SIG-M5 treated with dmso at 0.1 percent for 504 hours (cell line): ENCODE results near the gene GPR160.
"Not testable (repeated sequence)": the region's sequence is repeated elsewhere in the genome, so short reads cannot be mapped to it uniquely, and the experiment has no call there.

ENCODE experiments used
- DNase-seq: peaks from one replicate; lab custom pipeline; 2025; ENCODE audit not compliant: unreplicated experiment; lab: John Stamatoyannopoulos, UW

The GPR160 gene, protein sequence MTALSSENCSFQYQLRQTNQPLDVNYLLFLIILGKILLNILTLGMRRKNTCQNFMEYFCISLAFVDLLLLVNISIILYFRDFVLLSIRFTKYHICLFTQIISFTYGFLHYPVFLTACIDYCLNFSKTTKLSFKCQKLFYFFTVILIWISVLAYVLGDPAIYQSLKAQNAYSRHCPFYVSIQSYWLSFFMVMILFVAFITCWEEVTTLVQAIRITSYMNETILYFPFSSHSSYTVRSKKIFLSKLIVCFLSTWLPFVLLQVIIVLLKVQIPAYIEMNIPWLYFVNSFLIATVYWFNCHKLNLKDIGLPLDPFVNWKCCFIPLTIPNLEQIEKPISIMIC

DNA sequence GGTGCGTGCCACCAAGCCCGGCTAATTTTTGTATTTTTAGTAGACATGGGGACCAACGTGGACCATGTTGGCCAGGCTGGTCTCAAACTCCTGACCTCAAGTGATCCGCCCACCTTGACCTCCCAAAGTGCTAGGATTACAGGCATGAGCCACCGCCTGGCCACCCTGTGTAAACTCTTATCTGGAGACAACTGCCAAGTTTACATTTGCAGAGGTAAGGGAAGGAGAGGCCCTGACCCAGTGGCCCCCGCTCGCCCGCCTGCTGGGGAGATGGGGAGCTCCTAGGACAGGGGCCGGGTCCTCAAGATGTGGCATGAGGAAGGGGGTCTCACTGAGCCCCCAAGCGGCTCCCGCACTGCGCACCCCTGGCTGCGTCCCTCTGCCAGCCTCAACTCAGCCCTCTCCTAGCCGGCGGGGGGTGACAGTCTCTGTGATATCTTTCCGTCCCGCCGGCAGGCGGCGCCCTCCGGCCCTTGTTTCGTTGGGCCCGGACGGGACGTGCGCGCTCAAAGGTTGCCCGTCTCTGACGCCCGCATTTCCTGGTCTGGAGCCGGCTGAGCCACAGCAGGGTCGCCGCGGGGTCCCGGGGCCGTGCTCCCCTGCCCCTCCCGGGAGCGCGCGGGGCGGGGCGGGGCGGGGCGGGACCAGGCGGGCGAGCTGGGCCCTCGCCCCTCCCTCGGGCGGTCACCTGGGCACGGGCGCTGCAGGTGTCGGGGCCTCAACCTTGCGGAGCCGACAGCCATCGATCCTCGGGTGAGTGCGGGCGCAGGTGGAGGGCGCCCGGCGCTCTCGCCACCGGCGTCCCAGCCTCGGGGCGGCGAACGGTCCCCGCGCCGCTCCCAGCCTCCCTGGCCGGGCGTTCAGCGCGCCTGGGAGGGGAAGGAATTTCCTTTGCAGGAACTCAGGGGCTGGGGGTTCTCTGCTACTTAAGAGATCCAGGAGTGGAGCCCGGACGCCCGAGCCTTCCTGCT is at the start of gene GPR160:
TSS of gene GPR160 (plus strand) at position 533 of the 971 bp plus-strand sequence. CDS start 45,978 bp downstream, outside the sequence.
- peak; percentile 90 for DNase-seq

DNA sequence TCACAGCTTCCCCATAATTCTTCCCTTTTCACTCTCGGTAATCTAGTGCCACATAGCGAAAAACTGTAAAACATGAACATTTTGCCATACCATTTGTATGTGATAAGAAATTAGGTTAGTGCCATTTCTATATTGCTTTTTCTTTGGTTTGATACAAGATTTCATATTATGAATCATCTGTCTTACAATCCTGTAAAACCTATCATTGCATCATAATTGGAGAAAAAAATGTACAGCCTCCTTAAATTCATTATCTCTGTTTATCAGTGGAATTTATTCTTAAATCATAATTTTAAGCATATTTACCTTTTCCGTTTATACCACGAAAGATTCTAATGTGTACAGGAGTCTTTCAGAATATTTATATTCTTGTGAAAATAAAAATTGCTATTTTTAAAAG is 47.4 kb upstream of the GPR160 start:
- DNase-seq = no peak

DNA sequence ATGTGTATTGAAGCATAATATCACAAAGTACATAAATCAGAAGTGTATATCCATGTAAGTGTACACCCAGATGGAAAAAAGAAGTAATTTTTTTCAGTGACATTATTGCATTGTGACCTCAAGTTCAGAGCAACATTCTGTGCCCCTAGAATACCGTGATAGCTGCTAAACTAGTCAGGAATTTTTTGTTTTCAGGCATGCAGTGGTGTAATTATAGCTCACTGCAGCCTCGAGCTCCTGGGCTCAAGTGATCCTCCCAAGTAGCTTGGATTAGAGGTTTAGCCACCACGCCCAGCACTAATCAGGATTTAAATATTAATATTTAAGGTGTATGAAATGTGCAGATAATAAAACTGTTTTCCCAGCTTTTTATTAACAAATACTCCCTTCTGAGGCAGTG is 45.6 kb upstream of the GPR160 start:
- DNase-seq = no peak

DNA sequence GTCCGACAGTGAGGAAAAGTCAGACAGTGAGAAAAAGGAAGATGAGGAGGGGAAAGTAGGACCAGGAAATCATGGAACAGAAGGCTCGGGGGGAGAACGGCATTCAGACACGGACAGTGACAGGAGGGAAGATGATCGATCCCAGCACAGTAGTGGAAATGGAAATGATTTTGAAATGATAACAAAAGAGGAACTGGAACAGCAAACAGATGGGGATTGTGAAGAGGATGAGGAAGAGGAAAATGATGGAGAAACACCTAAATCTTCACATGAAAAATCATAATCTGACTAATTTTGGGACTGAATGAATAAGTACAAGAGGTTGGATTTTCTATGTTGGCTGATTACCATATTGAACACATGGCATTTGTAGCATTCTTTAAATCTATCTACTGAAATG is 45.0 kb upstream of the GPR160 start:
- DNase-seq = peak; percentile 33

DNA sequence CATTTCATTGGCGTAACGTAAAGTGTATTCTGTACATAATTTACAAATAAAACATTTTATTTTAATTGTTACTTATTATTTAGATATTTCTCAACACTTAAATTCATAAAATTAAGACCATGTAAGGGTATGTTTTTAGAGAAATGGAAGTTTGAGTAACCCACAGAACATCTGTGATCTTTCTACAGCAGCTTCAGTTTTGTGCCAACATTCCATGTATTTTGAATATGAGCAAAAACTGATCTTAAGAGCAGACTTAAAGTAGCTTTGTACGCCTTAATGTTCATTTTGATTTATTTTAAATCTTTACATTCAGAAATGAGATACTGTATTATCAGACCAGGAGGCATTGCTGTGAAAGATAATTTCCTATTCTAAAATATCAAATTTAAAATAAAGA is 44.0 kb upstream of the GPR160 start:
- no peak for DNase-seq

DNA sequence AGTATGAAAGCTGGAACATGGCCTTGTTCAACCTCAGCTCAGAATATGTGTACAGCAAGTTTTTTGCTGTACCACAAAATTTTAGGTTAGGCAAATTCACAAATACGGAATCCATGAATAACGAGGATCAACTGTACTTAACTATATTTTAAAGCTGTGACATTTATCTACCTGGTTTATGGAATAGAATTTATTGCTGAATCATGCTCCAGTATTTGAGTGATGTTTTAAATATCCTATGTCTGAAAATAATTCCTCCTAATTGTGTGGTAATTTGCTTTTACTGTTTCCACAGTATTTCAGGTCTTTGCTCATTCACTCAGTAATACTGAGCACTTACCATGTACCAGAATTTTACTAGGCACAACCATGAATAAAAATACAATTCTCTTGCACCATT is 41.7 kb upstream of the GPR160 start:
- no peak for DNase-seq

DNA sequence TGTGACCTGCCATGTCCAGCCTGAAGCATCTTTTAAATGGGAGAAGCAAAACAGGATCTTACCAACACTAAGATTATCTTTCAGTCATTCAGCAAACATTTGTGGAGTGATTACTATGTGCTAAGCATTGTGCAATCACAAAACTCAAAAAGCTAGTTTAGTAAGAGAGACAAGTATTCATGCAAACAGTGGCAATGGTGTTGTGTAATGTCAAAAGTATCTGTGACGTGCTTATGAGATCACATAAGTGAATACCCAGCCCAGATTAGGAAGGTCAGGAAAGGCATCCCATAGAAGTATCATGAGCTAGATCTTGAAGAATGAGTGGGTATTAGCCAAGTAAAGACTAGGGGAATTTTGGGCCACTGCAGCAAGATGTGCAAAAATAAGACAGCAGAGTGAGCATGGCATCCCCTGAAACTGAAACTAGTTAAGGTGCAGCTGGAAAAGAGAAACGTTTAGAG is 39.1 kb upstream of the GPR160 start:
- DNase-seq = peak; percentile 68

DNA sequence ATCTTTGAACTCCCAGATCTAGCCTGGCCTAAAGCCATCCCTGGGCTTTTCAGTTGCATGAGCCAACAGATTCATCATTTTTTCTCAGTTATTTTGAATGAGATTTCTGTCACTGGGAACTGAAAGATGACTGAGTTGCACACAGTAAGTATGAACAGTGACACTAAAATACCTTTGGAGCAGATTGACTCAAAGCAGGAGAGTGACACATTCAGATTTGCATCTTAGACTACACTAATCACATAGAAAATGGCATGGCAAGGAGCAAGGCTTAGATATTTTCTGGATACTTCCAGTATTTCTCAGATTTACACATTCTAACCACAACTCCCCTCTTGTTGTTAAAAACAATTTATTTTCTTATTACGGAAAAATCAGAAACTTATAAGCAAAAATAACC is 38.4 kb upstream of the GPR160 start:
- DNase-seq = no peak

DNA sequence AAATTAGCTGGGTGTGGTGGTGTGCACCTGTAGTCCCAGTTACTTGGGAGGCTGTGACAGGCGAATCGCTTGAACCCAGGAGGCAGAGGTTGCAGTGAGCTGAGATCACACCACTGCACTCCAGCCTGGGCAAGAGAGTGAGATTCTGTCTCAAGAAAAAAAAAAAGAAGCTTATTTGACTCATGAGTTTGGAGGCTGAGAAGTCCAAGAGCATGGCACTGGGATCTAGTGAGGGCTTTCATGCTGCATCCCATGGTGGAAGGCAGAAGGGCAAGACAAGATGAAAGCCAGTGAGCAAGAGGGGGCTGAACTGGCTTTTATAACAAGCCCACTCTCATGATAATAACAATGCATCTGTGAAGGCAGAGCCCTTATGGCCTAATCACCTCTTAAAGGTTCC is 37.7 kb upstream of the GPR160 start:
- no peak for DNase-seq

DNA sequence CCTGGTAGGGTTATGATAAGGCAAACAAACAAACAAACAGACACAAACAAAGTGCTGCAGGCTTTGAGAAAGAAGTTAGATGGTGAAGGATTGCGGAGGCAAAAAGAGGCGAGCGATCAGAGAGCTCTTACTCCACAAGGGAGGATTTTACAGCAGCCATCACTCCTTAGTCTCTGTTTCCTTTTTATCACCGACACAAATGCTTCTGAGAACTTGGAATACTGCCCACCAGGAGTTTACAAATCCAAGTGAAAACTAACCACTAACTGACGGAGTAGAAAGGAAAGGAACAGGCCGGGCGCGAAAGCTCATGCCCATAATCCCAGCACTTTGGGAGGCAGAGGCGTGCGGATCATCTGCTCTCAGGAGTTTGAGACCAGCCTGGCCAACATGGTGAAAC is 35.6 kb upstream of the GPR160 start:
- DNase-seq = no peak

DNA sequence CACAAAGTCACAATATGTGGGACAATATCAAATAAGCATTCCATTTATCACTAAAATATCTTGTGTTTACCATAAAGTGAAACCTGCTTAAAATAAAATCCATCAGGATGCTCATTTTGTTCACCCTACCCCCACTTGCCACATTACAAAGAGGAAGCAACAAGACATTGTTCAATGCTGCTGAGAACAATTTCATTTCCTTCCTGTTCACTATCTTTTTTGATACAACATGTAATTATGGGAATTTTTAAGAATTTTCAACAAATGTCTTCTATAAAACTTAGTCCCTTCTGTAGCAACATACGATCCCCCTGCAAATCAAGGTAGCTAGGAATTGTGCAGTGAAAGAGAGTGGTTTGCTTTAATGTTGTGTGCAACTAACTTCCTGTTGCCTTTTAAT is 34.9 kb upstream of the GPR160 start:
- peak; percentile 55 for DNase-seq

DNA sequence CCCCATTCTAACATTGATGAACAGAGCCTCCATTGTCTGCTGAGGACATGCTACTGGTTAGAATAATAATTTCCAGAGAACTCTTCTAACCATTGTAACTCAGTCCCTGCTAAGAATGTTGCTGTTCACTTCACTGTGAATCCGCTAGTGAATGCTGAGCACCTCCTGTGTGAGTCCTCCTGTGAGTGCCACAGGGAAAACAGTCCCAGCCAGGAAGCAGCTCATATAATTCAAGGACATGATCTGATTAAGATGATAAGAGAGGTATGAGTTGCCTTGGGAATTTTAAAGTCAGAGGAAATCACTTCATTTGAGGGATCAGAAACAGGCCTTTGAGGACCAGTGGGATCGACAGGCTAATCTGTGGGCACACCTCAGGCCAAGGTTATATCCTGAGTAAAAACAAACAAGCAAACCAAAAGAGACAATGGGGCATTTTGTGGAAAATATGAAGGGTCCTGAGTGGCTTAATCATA is 33.9 kb upstream of the GPR160 start:
- DNase-seq = no peak

DNA sequence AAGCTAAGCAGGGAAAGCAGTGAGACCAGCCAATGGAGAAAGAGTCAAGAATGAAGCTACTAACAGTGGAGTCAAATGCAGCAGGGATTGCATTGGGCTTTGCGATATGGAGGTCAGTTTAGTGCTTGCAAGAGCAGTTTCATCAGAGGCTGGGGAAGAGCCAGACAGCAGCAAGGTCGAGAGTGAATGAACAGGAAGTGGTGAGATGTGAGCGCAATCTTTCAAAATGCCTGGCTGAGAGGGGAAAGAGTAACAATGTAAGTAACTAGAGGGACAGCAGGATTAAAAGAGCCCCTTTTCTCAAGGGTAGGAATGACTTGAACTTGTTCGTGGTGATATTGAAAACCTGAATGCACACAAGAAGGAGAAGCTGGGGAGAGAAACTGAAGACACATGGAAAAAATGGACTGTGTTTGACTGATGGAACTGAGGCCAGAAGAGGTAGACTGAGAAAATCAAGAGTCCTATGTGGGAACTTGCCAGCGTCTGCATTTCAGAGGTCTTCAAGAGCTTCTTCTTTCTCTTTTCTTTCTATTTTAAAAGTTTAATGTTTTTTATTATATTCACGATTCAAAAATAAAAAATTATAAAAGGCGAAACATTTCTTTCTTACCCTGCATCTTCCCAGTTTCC is 30.6 kb upstream of the GPR160 start:
- peak; percentile 97 for DNase-seq

DNA sequence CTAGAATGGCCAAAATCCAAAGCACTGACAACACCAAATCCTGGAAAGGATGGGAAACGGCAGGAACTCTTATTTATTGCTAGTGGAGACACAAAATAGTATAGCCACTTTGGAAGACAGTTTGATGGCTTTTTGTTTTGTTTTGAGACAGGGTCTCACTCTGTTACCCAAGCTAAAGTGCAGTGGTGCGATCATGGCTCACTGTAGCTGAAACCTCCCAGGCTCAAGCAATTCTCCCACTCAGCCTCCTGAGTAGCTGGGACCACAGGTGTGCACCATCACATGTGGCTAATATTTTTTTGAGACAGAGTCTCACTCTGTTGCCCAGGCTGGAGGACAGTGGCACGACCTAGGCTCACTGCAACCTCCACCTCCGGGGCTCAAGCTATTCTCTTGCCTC is 27.3 kb upstream of the GPR160 start:
- DNase-seq = no peak

DNA sequence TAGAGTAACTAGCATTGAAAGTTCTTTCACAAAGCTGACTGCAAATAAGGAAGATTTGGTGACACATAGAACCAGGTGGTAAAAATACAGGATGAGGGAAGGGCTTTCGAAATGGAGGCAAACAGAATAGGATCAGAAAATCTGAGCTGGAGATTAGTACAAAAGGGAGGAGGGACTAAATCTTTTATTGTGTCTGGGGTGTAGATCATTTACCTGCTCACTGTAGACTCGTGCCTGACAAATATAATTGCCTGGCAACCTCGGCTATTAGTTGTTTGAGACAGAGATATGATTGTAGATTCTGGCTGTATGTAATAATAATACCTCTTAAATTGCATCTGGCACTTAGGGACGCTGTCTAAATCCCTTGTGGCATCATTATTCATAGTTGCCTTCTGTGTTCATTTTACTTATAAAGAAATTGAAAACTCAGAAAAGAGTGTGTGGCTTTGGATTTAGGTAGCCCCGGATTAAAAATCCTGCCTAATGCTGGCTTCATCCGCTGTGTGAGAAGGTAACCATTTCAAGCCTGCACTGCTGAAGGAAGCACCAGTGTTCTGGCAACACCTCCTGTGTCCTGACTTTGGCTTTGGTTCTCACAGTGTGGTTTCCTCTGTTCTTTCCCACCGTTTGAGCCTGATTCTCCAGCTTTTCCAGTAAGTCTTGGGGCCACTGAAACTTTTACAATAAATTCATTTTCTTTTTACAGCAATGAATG is 25.0 kb upstream of the GPR160 start:
- DNase-seq = no peak

DNA sequence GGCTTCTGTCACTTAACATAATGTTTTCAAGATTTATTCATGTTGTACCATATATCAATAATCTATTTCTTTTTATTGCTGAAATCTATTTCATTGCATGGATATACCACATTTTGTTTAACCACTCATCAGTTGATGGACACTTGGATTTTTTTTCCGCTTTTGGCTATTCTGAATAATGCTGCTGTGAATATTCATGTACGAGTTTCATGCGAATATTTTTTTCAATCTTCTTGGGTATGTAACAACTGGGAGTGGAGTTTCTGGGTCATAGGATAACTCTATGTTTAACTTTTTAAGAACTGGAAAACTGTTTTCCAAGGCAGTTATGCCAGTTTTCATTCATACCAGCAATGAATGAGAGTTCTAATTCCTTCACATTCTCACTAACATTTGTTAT is 21.7 kb upstream of the GPR160 start:
- no peak for DNase-seq

DNA sequence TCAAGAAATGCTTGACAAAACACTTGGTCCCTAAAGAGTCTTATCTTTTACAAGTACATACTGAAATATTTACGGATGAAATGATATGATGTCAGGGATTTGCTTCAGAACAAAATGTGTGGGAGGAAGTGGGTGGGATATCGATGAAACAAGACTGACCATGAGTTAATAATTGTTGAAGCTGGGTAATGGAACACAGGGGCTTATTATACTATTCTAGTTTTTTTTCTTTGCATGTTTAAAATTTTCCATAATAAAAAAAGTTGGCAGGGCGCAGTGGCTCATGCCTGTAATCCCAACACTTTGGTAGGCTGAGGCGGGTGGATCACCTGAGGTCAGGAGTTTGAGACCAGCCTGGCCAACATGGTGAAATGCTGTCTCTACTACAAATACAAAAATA is 18.5 kb upstream of the GPR160 start:
- not testable (repeated sequence) for DNase-seq

DNA sequence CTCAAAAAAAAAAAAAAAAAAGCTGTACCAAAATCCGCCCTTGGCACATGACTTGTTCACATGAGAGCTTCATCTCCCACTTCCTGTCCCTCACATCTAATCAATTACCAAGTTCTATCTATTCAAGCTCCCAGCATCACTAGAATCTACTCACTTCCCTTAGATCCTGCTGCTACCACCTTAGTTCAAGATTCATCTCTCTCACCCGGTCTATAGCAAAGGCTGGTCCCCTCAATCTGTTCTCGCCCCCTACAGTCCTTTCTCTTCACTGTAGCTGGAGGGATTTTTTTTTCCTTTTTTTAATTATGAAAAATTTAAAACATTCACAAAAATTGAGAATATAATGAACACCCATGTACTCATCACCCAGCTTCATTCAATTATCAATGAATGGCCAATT is 16.7 kb upstream of the GPR160 start:
- peak; percentile 20 for DNase-seq

DNA sequence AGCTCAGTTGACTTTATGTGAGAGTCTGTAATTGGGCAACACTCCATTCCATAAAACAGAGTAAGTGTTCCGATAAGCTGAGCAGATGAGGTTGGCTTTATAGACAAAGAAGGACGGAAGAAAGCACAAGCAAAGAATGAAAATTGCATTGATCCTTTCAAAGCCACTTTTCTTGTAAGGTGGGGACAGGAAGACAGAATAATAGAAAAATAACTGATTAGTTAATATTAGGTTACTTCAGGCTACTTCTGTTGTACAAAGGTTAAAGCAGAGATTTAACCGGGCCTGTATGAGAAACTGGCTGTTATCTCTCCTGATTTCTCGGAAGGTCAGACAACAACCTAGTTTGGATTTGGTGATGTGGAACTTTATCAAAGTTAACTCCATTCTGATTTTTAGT is 15.5 kb upstream of the GPR160 start:
- DNase-seq = no peak

DNA sequence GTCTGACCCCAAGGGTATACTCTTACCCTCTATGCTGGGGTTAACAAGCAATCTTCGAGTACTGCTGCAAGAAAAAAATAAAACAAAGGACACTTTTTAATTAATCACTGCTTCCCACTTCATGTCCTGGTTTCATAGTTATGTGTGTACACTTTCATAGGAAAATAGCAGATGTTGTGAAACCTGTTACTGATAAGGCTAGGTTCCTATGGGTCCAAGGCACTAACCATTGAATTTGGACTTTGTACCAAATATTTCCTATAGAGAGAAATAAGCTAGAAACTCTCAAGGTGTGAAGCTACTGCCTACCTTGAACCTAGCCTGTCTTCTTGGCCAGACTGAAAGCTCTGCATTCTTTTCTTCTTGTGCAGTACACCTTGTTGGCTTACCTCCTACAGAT is 14.6 kb upstream of the GPR160 start:
- DNase-seq = no peak

DNA sequence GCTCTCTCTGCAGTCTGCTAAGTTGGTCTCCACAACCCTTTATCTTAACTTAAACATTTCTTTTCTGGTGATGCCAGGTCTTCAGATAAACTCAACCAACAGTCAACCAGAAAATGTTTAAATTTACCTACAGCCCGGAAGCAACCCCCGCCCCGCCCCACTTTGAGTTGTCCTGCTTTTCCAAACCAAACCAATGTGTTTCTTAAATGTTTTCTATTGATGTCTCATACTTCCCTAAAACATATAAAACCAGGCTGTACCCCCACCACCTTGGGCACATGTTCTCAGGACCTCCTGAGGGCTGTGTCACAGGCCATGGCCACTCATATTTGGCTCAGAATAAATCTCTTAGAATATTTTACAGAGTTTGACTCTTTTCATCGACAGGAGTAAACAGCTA is 13.2 kb upstream of the GPR160 start:
- peak; percentile 48 for DNase-seq
